ENCODE results near the gene NPHP4. TPM values are rescaled to one million over a fixed set of nuclear protein-coding genes. Genes with fewer than 3 reads are reported as not detected.

Gene NPHP4
- total and polyA plus RNA-seq, 9 of the 15 experiments (the other 6 are each of a cell fraction or from before 2014, with no cell fraction given), result 0.52 to 26.2 (median 6.7) TPM

DNA sequence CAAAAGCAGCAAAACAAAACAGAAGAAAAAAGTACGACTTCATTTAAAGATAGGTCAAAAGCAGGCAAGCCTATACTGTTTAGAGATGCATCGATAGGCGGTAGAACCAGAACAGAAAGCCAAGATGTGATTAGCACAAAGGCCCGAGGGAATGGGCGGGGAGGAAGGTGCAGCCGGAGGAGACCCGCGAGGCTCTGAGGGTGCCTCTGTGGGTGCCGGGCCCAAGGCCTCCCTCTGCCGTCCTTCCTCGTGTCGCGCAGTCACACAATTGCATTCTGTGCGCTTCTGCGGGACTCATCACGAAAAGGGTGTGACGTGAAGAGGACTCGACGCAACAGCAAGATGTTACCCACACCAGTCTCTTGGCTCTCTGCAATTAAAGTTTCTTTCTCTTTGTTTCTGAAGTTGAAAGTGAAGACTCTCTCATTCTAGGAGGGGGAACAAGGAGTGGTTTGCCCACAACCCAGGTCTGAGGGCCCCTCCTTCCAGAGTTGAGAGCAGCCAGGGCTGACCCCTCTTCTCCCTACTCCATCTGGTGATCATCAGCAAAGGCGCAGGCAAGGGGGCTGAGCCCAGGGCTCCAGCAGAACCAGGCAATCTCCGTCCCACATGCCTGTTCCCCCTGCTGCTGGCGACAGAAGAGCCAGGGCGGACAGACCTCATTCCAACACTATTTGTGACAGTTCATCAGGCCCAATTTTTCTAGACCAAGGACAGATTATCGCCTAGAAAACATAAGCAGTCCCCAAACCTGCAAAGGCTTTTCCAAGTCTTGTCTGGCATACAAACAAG, 41.0 kb downstream of the NPHP4 start (continued):
- TF ChIP-seq, protein P1, sequence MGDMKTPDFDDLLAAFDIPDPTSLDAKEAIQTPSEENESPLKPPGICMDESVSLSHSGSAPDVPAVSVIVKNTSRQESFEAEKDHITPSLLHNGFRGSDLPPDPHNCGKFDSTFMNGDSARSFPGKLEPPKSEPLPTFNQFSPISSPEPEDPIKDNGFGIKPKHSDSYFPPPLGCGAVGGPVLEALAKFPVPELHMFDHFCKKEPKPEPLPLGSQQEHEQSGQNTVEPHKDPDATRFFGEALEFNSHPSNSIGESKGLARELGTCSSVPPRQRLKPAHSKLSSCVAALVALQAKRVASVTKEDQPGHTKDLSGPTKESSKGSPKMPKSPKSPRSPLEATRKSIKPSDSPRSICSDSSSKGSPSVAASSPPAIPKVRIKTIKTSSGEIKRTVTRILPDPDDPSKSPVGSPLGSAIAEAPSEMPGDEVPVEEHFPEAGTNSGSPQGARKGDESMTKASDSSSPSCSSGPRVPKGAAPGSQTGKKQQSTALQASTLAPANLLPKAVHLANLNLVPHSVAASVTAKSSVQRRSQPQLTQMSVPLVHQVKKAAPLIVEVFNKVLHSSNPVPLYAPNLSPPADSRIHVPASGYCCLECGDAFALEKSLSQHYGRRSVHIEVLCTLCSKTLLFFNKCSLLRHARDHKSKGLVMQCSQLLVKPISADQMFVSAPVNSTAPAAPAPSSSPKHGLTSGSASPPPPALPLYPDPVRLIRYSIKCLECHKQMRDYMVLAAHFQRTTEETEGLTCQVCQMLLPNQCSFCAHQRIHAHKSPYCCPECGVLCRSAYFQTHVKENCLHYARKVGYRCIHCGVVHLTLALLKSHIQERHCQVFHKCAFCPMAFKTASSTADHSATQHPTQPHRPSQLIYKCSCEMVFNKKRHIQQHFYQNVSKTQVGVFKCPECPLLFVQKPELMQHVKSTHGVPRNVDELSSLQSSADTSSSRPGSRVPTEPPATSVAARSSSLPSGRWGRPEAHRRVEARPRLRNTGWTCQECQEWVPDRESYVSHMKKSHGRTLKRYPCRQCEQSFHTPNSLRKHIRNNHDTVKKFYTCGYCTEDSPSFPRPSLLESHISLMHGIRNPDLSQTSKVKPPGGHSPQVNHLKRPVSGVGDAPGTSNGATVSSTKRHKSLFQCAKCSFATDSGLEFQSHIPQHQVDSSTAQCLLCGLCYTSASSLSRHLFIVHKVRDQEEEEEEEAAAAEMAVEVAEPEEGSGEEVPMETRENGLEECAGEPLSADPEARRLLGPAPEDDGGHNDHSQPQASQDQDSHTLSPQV (IDR thresholded peaks at IDR 0.05), result no peak
- TF ChIP-seq, protein P2, sequence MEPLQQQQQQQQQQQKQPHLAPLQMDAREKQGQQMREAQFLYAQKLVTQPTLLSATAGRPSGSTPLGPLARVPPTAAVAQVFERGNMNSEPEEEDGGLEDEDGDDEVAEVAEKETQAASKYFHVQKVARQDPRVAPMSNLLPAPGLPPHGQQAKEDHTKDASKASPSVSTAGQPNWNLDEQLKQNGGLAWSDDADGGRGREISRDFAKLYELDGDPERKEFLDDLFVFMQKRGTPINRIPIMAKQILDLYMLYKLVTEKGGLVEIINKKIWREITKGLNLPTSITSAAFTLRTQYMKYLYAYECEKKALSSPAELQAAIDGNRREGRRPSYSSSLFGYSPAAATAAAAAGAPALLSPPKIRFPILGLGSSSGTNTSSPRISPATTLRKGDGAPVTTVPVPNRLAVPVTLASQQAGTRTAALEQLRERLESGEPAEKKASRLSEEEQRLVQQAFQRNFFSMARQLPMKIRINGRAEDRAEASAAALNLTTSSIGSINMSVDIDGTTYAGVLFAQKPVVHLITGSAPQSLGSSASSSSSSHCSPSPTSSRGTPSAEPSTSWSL (CRISPR knock-in tag; IDR thresholded peaks at IDR 0.05; ENCODE audit: borderline replicate concordance), result no peak
- no peak for TF ChIP-seq NELFE (IDR thresholded peaks at IDR 0.05; ENCODE audit: insufficient read depth, insufficient read length)
